Neural progenitor cell (in vitro differentiated cells): Measurements from ENCODE around the gene MTF2. TPM values are rescaled to one million over a fixed set of nuclear protein-coding genes. Genes with fewer than 3 reads are reported as not detected.

Experiments used
- DNase-seq: peaks from one replicate; pipeline ENCODE4 v3.0.0-alpha.2; 2016; ENCODE audit warnings: low spot score
- H2AFZ ChIP-seq: fragments of 200-600 bp; sonication (generic); replicated peaks from 2 replicates; pipeline ENCODE4 v1.6.1; 2016; ENCODE audit warnings: antibody characterized with exemption
- H3F3A ChIP-seq: fragments of 200-600 bp; sonication (generic); 2 replicates; pipeline ENCODE4 v1.6.1; 2016; ENCODE audit warnings: antibody characterized with exemption, low read depth
- H3K27ac ChIP-seq: fragments of 200-600 bp; sonication (generic); 2 replicates; pipeline ENCODE4 v1.5.1; 2016; ENCODE audit warnings: mild to moderate bottlenecking
- H3K27me3 ChIP-seq: fragments of 200-600 bp; sonication (generic); 2 replicates; pipeline ENCODE4 v1.6.1; 2016; ENCODE audit warnings: mild to moderate bottlenecking, moderate library complexity
- H3K36me3 ChIP-seq: fragments of 200-600 bp; sonication (generic); 2 replicates; pipeline ENCODE4 v1.5.1; 2016
- H3K4me1 ChIP-seq: fragments of 200-600 bp; sonication (generic); 2 replicates; pipeline ENCODE4 v1.6.1; 2016; ENCODE audit warnings: mixed run types
- H3K4me2 ChIP-seq: fragments of 200-600 bp; sonication (generic); 2 replicates; pipeline ENCODE4 v1.6.1; 2016
- H3K4me3 ChIP-seq: fragments of 200-600 bp; sonication (generic); 2 replicates; pipeline ENCODE4 v1.5.1; 2016
- H3K79me2 ChIP-seq: fragments of 200-600 bp; sonication (generic); 2 replicates; pipeline ENCODE4 v1.6.1; 2016; ENCODE audit warnings: low read depth
- H3K9ac ChIP-seq: fragments of 200-600 bp; sonication (generic); 2 replicates; pipeline ENCODE4 v1.6.1; 2016
- H3K9me3 ChIP-seq: fragments of 200-600 bp; sonication (generic); 2 replicates; pipeline ENCODE4 v1.5.1; 2016; ENCODE audit warnings: low read depth
- H4K20me1 ChIP-seq: fragments of 200-600 bp; sonication (generic); 2 replicates; pipeline ENCODE4 v1.6.1; 2016; ENCODE audit warnings: low read depth
- H3K27ac Mint-ChIP-seq: 3 replicates; pipeline ENCODE4 v1.8.0; 2021; ENCODE audit warnings: mixed read lengths
- H3K27me3 Mint-ChIP-seq: 2 replicates; pipeline ENCODE4 v1.8.0; 2022; ENCODE audit warnings: low read depth, mild to moderate bottlenecking, inconsistent platforms, moderate library complexity, mixed read lengths; ENCODE audit not compliant: insufficient read depth
- H3K36me3 Mint-ChIP-seq: 3 replicates; pipeline ENCODE4 v1.8.0; 2021; ENCODE audit warnings: mixed read lengths
- H3K4me1 Mint-ChIP-seq: 3 replicates; pipeline ENCODE4 v1.8.0; 2021; ENCODE audit warnings: mixed read lengths
- H3K4me3 Mint-ChIP-seq: 3 replicates; pipeline ENCODE4 v1.8.0; 2021; ENCODE audit warnings: mild to moderate bottlenecking, moderate library complexity, mixed read lengths
- H3K9me3 Mint-ChIP-seq: 3 replicates; pipeline ENCODE4 v1.8.0; 2020; ENCODE audit warnings: mixed read lengths
- EZH2 ChIP-seq: fragments of 200-600 bp; sonication (generic); IDR thresholded peaks from 2 replicates; pipeline ENCODE4 v1.6.1; 2017; ENCODE audit warnings: antibody characterized with exemption, mild to moderate bottlenecking, moderate library complexity
- EZH2phosphoT487 ChIP-seq: fragments of 200-600 bp; sonication (generic); IDR thresholded peaks from 2 replicates; pipeline ENCODE4 v1.6.1; 2017; ENCODE audit warnings: antibody characterized with exemption
- total RNA-seq: library from RNA; depleted of rRNA; stranded (reverse); fragments of >200 nt; gene quantifications from 2 replicates; pipeline ENCODE4 v1.2.3, GENCODE V29; 2015; ENCODE audit warnings: low replicate concordance
- TF ChIP-seq, protein P1 (sequence below): fragments of 200-600 bp; sonication (generic); IDR thresholded peaks from 2 replicates; pipeline ENCODE4 v1.5.1; 2017; ENCODE audit warnings: antibody characterized with exemption, mild to moderate bottlenecking

The MTF2 gene
- total RNA-seq, 1 donor from 2014 or later: 149 TPM

GRCh38 chr1:93078638-93078985, 471 bp upstream of the MTF2 start:
- Histone ChIP-seq H3F3A (peaks cover 10% of the 10 kb centered on the region), H4K20me1 (peaks cover 18% of the 10 kb centered on the region), H3K79me2 (peaks cover 46% of the 10 kb centered on the region)

DNA sequence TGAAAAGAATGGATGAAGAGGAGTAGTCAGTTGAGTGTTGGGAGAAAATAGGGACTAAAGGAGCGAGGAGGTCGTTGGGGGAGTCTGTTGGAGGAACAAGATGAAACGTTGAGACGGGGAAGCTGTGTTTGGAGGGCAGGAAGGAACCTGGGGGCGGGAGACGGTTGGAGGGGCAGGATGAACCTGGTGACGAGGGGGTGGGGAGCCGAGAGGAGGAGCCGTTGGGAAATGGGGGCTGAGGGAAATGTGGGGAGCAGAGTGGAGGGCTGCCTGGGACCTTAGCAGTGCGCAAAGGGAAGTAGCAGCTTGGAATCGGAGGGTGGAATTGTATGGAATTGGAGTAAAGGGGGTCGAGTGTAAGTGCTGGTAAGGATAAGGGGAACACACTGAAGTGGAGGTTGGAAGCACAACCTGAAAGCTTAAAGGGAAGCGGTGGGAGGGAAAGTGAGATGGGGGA, 630 bp downstream of the MTF2 start:
- Histone ChIP-seq H3K9ac (peak overlapping the region; percentile 95), H3K27me3 (no peaks in the 10 kb centered on the region), H3K9me3 (peaks cover 16% of the 10 kb centered on the region), H3F3A (peaks cover 10% of the 10 kb centered on the region), H3K79me2 (peaks cover 57% of the 10 kb centered on the region), H3K4me2 (peak overlapping the region; percentile 83), H3K4me1 (peaks cover 15% of the 10 kb centered on the region), H3K27ac (peak overlapping the region; percentile 95), H4K20me1 (peaks cover 28% of the 10 kb centered on the region), H3K4me3 (peak overlapping the region; percentile 82), H2AFZ (peak overlapping the region; percentile 94), H3K36me3 (peaks cover 21% of the 10 kb centered on the region)
- Mint-ChIP-seq H3K4me3 (peak overlapping the region; percentile 96), H3K27me3 (peaks cover 5% of the 10 kb centered on the region), H3K4me1 (peaks cover 10% of the 10 kb centered on the region), H3K36me3 (peaks cover 22% of the 10 kb centered on the region), H3K9me3 (peaks cover 21% of the 10 kb centered on the region), H3K27ac (peak overlapping the region; percentile 94)
- TF ChIP-seq, protein P1, sequence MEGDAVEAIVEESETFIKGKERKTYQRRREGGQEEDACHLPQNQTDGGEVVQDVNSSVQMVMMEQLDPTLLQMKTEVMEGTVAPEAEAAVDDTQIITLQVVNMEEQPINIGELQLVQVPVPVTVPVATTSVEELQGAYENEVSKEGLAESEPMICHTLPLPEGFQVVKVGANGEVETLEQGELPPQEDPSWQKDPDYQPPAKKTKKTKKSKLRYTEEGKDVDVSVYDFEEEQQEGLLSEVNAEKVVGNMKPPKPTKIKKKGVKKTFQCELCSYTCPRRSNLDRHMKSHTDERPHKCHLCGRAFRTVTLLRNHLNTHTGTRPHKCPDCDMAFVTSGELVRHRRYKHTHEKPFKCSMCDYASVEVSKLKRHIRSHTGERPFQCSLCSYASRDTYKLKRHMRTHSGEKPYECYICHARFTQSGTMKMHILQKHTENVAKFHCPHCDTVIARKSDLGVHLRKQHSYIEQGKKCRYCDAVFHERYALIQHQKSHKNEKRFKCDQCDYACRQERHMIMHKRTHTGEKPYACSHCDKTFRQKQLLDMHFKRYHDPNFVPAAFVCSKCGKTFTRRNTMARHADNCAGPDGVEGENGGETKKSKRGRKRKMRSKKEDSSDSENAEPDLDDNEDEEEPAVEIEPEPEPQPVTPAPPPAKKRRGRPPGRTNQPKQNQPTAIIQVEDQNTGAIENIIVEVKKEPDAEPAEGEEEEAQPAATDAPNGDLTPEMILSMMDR: no peak
- DNase-seq: peak; percentile 54

More at GRCh38 chr1:93078638-93078985, 471 bp upstream of the MTF2 start:
- peaks cover 10% of the 10 kb centered on the region for H3K4me1 Mint-ChIP-seq
- Histone ChIP-seq H3K9ac (peak overlapping the region; percentile 59), H3K4me3 (peak overlapping the region; percentile 82), H3K4me1 (peaks cover 15% of the 10 kb centered on the region), H3K27ac (peak overlapping the region; percentile 80), H3K4me2 (peak overlapping the region; percentile 83), H3K9me3 (peaks cover 6% of the 10 kb centered on the region), H3K36me3 (peaks cover 10% of the 10 kb centered on the region), H3K27me3 (no peaks in the 10 kb centered on the region), H2AFZ (peak overlapping the region; percentile 74)
- H3K4me3 Mint-ChIP-seq: peak overlapping the region; percentile 96
- H3K27me3 Mint-ChIP-seq: peaks cover 5% of the 10 kb centered on the region
- DNase-seq: peak; percentile 20
- peak overlapping the region; percentile 94 for H3K27ac Mint-ChIP-seq
- peaks cover 11% of the 10 kb centered on the region for H3K9me3 Mint-ChIP-seq
- peaks cover 11% of the 10 kb centered on the region for H3K36me3 Mint-ChIP-seq
- TF ChIP-seq, protein P1: no peak

DNA sequence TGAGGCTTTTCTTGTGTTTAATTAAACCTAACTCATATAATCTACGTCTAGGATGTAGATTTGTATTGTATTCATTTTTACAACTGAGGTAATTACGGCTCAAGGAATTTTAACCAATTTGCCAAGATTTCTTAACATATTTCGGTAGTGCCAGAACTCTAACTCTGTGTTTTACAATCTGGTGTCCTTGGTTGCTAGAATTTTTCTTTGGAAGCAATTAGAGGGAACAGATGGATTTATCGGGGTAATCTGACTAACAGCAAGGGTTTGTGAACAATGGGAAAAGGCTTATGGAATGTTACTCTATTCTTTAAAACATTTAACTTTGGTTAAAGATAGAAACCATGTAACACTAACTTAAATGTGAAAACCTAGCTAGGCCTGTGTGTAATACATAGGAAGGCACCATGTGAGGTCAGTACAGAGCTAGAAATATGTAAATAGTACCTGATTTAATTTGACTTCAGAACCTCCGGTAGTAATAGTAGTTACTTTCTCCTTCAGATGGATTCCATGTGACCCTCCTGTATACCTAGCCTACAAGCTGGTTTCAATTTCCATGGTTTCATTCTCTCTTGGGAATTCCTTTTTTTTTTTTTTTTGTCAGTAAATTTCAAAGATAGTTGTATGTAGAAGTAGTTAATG, 1.2 kb downstream of the MTF2 start:
- peaks cover 25% of the 10 kb centered on the region for H3K36me3 ChIP-seq
- peaks cover 10% of the 10 kb centered on the region for H3K4me1 Mint-ChIP-seq
- H3K9me3 ChIP-seq: peaks cover 16% of the 10 kb centered on the region
- peak; percentile 38 for DNase-seq
- H3K4me2 ChIP-seq: peak overlapping the region; percentile 83
- H3K27me3 ChIP-seq: no peaks in the 10 kb centered on the region
- H3K27me3 Mint-ChIP-seq: peaks cover 5% of the 10 kb centered on the region
- H3K4me1 ChIP-seq: peaks cover 15% of the 10 kb centered on the region
- no peak overlapping the region for H2AFZ ChIP-seq
- H3K27ac Mint-ChIP-seq: peak overlapping the region; percentile 94
- H3K27ac ChIP-seq: peak overlapping the region; percentile 95
- H3K36me3 Mint-ChIP-seq: peaks cover 24% of the 10 kb centered on the region
- peak overlapping the region; percentile 96 for H3K4me3 Mint-ChIP-seq
- H4K20me1 ChIP-seq: peaks cover 28% of the 10 kb centered on the region
- peaks cover 63% of the 10 kb centered on the region for H3K79me2 ChIP-seq
- peaks cover 23% of the 10 kb centered on the region for H3K9me3 Mint-ChIP-seq
- H3K9ac ChIP-seq: peak overlapping the region; percentile 95
- H3K4me3 ChIP-seq: peak overlapping the region; percentile 82
- TF ChIP-seq, protein P1: peak; percentile 42
- TF ChIP-seq EZH2: no peak
- no peak for TF ChIP-seq EZH2phosphoT487
- peaks cover 10% of the 10 kb centered on the region for H3F3A ChIP-seq
